RWPE1 (cell line): ENCODE results near the gene INO80E.

Source experiments
- CTCF ChIA-PET: fragments of 350-600 bp; sonication (Branson Sonifier 250); formaldehyde crosslinking; extraction: SDS; loops from one replicate; lab custom pipeline; 2021; lab: Yijun Ruan, JAX
- POLR2A ChIA-PET: fragments of 400-600 bp; formaldehyde crosslinking; extraction: SDS; loops from one replicate; lab custom pipeline; 2020; ENCODE audit warnings: antibody characterized with exemption; ENCODE audit not compliant: low non-redundant PET; lab: Yijun Ruan, JAX
- DNase-seq: peaks from one replicate; pipeline ENCODE4 v3.0.0; 2012; ENCODE audit warnings: low spot score
- H3K27ac ChIP-seq: fragments of 450-650 bp; 2 replicates; pipeline ENCODE4 v1.5.1; 2017
- TF ChIP-seq, protein P1 (sequence below): fragments of 450-650 bp; conservative IDR thresholded peaks from 2 replicates; pipeline ENCODE4 v1.5.1; 2017; ENCODE audit warnings: low read depth, mild to moderate bottlenecking

INO80E gene

DNA sequence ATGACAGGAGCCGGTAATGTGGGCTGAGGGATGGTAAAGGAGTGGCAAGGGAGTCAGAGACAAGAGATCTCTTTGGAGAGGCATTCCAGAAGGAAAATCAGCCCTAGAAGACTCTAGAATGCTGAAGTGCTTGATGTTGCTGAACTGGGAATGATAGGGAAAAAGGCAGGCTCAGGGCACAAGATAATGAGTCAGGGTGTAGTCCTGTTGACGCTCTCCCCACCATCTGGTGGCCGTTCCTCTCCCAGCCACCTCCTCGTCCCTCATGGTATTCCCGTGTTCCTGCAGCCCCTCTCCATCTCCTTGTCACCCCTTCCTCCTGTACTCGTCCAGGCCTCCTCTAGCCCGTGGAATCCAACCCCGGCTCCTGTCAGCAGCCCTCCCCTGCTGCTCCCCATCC lies 58.4 kb downstream of the INO80E start:
- no peak for DNase-seq
- ChIA-PET CTCF (interaction anchor here (0.6 to 1.2 kb wide), 9 partner anchors 8 to 156 kb away, joined by 3 to 6 read pairs (median 3); partner anchors contain the start of gene ALDOA), POLR2A (interaction anchor here (0.5 to 2.1 kb wide), 3 partner anchors 10 to 27 kb away, joined by 4 to 8 read pairs (median 5); no protein-coding TSS in a partner anchor)
- TF ChIP-seq, protein P1, sequence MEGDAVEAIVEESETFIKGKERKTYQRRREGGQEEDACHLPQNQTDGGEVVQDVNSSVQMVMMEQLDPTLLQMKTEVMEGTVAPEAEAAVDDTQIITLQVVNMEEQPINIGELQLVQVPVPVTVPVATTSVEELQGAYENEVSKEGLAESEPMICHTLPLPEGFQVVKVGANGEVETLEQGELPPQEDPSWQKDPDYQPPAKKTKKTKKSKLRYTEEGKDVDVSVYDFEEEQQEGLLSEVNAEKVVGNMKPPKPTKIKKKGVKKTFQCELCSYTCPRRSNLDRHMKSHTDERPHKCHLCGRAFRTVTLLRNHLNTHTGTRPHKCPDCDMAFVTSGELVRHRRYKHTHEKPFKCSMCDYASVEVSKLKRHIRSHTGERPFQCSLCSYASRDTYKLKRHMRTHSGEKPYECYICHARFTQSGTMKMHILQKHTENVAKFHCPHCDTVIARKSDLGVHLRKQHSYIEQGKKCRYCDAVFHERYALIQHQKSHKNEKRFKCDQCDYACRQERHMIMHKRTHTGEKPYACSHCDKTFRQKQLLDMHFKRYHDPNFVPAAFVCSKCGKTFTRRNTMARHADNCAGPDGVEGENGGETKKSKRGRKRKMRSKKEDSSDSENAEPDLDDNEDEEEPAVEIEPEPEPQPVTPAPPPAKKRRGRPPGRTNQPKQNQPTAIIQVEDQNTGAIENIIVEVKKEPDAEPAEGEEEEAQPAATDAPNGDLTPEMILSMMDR: no peak
- H3K27ac ChIP-seq: peak overlapping the region; percentile 90

DNA sequence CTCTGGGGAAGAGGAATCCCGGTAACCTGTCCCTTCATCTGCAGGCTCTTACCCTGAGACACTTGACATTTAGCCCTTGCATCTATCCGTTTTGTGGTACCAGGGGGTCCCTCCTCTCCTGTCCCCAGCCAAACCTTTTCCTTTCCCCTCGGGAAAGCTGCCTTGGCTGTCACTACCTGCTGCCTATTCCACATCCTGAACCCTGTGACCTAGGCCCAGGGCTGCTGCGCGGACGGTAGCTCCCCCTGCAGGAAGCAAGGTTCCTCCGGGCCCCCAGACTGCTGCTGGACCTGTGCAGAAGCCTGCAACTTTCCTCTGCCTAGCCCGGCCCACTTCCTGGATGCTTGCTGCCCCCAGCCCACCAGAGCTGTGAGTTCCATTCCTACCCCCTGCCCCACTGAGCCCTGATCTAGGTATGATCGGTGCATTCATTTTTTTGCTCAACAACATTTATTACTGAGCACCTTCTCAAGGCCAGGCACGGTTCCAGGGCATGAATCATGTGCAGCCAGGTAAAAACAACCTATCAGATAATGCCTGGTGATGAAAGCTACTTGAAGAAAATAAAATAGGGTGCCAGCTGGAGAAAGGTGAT lies 59.0 kb downstream of the INO80E start:
- H3K27ac ChIP-seq: peak overlapping the region; percentile 90

More for the DNA sequence above, 59.0 kb downstream of the INO80E start:
- POLR2A ChIA-PET: interaction anchor here (0.5 to 0.7 kb wide), 3 partner anchors 10 to 531 kb away, joined by 4 to 5 read pairs (median 4); no protein-coding TSS in a partner anchor
- DNase-seq: peak; percentile 78
- TF ChIP-seq, protein P1: peak; percentile 55
- CTCF ChIA-PET: interaction anchor here (0.6 to 1.3 kb wide), 11 partner anchors 8 to 156 kb away, joined by 3 to 13 read pairs (median 3); partner anchors contain the start of genes ALDOA and TBX6
